Measurements from ENCODE around the gene CACNG4.

The CACNG4 gene

DNA sequence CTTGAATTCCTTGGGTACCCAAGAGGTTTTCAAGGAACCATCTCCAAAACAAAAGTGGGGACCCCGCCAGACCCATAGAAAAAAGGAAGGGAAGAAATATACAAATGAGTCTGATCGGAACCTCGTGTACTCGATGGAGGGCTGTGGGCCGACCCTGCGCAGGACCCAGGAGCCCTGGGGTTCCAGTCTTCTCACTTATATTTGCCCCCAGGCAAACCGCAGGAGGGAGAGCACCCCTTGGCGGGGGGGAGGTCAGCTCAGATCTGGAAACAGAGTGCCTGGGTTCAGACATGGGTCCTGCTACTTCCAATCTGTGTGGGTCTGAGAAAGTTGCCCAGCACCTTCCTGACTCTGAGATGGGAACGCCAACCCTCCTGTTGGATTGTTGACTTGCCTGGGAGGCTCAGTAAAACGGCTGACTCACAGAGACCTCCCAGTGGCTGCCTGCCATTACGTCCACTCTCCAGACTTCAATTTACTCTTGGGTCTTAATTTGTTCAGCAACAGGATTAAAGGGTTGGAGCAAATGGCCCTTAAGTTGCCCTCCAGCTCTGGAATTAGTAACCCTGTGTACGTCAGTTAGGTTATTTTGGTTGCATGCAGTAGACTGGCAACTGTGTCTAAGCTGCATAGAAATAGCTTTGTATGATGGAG is 24.9 kb upstream of the CACNG4 start:
- H3K4me1 Mint-ChIP-seq = no peaks in the 10 kb centered on the region
- no peaks in the 10 kb centered on the region for H3K36me3 Mint-ChIP-seq
- no peak overlapping the region for H3K27ac Mint-ChIP-seq
- no peak for ATAC-seq
- no peak overlapping the region for H3K4me3 Mint-ChIP-seq
- H3K27me3 Mint-ChIP-seq = peaks cover 55% of the 10 kb centered on the region
- H3K9me3 Mint-ChIP-seq = peaks cover 20% of the 10 kb centered on the region

DNA sequence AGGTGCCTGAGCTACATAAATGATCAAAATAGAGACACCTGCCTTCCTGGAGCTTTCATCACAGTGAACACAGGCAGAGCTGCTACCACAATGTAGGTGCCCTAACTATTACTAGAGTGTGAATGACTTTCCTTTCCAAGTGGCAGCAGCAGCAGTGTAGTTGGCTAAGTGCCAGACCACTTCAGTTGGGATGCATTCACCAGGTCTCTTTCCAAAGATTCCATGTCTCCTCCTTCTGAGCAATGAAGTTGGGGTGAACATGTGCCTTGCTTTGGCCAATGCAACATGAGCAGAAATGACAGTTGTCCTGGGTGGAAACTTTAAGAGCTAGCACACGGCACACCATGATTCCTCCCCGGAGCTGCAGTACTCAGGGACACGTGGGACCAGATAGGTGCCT is 23.3 kb upstream of the CACNG4 start:
- Mint-ChIP-seq H3K4me3 (no peak overlapping the region), H3K36me3 (no peaks in the 10 kb centered on the region), H3K27ac (no peak overlapping the region), H3K4me1 (no peaks in the 10 kb centered on the region), H3K9me3 (peaks cover 14% of the 10 kb centered on the region), H3K27me3 (peaks cover 64% of the 10 kb centered on the region)
- ATAC-seq = no peak

DNA sequence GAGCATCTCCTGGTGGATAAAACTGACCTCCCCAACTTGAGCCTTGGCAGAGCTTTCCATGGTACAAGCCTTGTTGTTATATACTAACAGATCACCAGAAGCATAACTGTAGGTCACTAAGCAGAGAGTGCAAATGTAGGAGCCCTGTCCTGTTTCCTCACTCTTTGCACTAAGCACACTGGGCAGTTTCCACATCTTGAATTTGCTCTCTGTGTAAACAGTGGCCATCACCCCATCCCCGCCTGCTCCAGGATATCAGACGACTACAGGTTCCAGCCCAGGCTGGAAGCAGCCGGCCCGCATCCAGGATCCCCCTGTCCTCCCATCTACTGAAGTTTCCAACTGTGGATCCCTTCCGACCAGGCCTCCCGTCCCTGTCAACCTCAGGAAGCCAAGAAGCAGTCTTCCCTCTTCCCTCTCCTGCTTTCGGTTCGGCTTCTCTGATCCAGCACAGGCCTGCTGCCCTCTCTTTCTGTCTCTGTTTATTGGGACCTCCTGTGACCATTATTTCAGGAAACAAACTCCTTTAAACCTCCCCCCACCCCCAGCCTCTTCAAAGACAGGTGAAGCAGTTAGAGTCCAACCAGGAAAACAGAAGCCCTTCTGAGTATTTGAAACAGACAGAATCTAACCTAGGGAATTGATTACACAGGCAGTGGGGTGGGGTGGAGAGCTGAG is 22.6 kb upstream of the CACNG4 start:
- no peaks in the 10 kb centered on the region for H3K4me1 Mint-ChIP-seq
- peaks cover 14% of the 10 kb centered on the region for H3K9me3 Mint-ChIP-seq
- H3K36me3 Mint-ChIP-seq = no peaks in the 10 kb centered on the region
- H3K27ac Mint-ChIP-seq = no peak overlapping the region
- peaks cover 71% of the 10 kb centered on the region for H3K27me3 Mint-ChIP-seq
- H3K4me3 Mint-ChIP-seq = no peak overlapping the region
- no peak for ATAC-seq

DNA sequence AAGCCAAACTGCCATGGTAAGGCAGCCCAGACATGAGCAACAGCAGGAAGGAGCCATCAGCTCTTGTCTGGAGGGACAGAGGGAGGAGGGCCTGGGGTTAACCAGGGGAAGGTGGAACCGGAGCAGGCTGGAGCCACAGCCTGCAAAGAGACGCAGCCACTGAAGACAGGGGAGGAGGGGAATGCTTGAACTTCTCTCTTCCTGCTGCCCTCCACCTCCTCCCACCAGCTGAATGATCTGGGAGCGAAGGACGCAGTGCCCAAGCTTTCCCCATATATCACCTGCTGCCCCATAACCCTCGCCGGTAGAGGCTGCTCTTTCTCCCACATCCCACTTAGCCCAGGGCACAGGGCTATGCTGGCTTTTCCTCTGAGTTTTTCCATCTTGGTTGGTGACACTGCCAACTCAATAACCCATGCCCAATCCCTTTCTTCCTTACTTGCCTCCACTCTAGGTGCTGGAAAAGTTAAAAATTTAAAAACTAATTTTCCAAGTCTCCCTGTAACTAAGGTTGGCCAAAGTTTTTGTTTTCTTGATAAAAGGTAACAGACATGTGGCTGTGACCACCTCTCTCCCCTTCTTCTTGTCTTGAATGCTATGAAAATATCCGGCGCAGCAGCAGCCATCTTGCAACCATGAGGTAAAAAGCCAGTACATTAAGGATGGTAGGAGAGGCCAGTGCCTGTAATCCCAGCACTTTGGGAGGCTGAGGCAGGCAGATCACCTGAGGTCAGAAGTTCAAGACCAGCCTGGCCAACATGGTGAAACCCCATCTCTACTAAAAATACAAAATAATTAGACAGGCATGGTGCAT is 21.8 kb upstream of the CACNG4 start:
- Mint-ChIP-seq H3K9me3 (peaks cover 11% of the 10 kb centered on the region), H3K4me3 (no peak overlapping the region), H3K4me1 (no peaks in the 10 kb centered on the region), H3K27ac (no peak overlapping the region), H3K27me3 (peaks cover 75% of the 10 kb centered on the region), H3K36me3 (no peaks in the 10 kb centered on the region)
- no peak for ATAC-seq

DNA sequence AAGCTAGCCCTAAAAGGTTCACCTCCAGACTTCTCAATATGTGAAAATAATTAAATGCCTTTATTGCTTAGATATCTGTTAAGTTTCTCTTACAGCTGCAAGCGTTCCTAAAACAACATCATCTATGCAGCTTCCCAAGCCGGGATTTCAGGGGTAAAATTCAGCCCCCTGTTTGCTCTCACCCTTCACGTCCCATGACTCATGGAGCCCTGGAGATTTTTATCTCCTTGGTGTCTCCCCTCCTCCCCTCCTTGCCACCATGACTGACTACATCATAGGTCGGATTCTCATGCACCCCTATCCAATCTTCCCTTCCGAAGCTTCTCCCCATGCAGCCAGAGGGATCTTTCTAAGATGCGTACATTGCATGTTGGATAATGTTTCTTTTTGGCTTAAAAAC is 21.0 kb upstream of the CACNG4 start:
- peaks cover 3% of the 10 kb centered on the region for H3K9me3 Mint-ChIP-seq
- peaks cover 72% of the 10 kb centered on the region for H3K27me3 Mint-ChIP-seq
- H3K36me3 Mint-ChIP-seq = no peaks in the 10 kb centered on the region
- H3K4me3 Mint-ChIP-seq = no peak overlapping the region
- H3K27ac Mint-ChIP-seq = no peak overlapping the region
- no peaks in the 10 kb centered on the region for H3K4me1 Mint-ChIP-seq
- no peak for ATAC-seq

DNA sequence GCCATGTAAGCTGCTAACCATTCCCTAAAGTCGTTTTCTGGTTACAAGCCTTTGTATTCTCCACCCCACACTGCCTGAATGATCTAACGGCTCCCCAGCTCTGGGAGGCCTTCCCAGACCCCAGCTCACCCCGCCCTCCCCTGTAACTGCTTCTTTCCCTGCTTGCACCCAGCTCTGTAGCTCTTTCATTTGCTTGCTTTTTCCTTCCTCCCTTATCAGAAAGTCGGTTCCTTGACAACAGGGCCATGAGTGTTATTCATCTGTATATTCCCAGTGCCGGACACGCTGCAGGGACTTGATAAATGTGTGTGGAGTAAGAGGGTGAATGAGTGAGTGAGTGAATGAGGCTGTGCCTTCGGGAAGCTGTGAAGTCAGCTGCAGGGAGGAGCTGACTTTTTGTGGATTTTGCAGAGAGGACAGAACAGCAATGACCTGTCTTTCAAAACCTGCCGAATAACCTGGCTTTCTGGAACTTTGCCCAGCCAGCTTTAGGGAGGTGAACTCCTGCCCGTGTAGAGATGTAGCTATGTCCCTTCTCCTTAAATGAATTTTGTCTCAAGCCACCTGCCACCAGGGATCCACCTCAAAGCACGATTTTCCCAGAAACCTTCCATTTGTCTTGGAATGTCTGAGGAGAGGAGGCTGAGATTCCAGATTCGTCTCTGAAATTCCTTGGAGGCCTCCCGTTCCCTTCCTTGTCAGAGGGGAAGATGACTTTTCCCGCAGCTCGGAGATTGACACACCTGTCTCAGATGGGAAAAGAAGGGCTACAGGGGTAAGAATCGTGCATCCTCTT is 20.0 kb upstream of the CACNG4 start:
- Mint-ChIP-seq H3K9me3 (peaks cover 3% of the 10 kb centered on the region), H3K27me3 (peaks cover 72% of the 10 kb centered on the region), H3K36me3 (no peaks in the 10 kb centered on the region), H3K4me3 (no peak overlapping the region), H3K27ac (no peak overlapping the region), H3K4me1 (no peaks in the 10 kb centered on the region)
- ATAC-seq = no peak

DNA sequence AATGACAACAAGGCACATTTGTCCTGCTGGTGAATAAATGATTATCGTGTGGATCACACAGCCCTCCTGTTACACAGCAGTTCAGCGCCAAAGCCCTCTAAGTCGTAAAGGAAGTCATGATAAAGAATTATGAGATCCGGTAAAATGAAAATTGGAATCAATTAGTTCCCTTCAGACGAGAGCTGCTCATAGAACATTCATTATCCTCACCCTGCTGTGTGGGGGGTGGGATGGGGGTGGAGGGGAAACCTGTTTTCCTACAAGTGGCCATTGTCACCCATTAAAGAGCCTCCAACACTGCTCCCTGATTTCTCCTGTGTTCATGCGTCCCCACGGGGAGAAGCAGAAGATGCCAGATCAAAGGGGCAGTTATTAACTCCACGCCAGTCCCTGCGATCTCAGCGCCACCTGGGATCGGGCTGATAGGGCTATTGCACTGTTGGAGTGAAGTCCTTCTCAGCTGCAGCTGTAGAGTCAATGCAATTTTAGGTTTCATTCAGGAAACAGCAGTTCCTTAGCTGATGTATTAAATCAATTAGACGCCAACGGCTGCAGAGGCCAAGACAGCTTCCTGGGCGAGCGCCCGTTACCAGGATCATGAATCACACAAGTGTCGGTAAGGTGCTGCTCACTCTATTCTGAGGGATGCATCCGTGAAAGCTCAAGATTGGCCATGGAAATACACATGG is 19.2 kb upstream of the CACNG4 start:
- Mint-ChIP-seq H3K4me3 (no peak overlapping the region), H3K9me3 (peaks cover 3% of the 10 kb centered on the region), H3K27ac (no peak overlapping the region), H3K4me1 (no peaks in the 10 kb centered on the region), H3K27me3 (peaks cover 67% of the 10 kb centered on the region), H3K36me3 (no peaks in the 10 kb centered on the region)
- no peak for ATAC-seq

DNA sequence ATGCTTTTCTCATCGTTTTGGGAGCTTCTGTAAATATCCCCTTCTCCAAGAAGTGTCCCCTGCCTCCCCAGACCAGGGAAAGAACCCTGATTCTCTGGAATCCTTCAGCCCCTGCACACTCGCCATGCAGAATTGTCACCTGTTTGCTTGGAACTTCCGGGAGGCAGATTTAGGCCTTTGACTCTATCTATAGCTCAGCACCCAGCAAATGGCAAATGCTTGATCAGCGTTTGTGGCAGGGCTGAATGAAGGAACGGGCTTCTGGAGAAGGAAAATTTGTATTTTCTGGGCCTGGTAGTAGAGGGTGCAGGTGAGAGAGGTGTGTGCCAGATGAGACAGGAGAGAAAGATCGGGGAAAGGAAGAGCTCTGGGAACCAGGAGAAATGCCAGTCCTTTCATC is 18.3 kb upstream of the CACNG4 start:
- Mint-ChIP-seq H3K4me3 (no peak overlapping the region), H3K27me3 (peaks cover 64% of the 10 kb centered on the region), H3K27ac (no peak overlapping the region), H3K9me3 (peaks cover 3% of the 10 kb centered on the region), H3K36me3 (no peaks in the 10 kb centered on the region), H3K4me1 (no peaks in the 10 kb centered on the region)
- ATAC-seq = no peak

DNA sequence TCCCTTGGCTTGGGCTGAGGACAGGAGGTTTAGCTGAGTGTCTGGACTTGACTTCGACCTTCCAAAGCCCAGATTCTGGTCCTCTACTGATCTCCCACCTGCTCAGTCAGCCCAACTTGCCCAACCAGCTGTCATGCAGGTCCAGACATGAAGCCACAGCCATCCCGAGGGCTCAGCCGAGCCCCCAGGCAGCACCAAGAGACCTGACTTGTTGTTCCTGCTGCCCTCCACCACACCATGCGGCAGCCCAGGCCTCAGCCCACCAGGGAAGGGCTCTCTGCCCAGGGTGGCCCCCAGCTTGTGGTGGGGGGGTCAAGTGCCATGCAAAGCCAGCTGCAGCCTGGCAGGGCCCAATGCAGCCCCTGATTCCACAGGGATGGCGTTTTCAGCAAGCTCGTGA is 17.2 kb upstream of the CACNG4 start:
- Mint-ChIP-seq H3K36me3 (no peaks in the 10 kb centered on the region), H3K27me3 (peaks cover 56% of the 10 kb centered on the region), H3K9me3 (peaks cover 3% of the 10 kb centered on the region), H3K4me1 (no peaks in the 10 kb centered on the region), H3K27ac (no peak overlapping the region), H3K4me3 (no peak overlapping the region)
- ATAC-seq = no peak

DNA sequence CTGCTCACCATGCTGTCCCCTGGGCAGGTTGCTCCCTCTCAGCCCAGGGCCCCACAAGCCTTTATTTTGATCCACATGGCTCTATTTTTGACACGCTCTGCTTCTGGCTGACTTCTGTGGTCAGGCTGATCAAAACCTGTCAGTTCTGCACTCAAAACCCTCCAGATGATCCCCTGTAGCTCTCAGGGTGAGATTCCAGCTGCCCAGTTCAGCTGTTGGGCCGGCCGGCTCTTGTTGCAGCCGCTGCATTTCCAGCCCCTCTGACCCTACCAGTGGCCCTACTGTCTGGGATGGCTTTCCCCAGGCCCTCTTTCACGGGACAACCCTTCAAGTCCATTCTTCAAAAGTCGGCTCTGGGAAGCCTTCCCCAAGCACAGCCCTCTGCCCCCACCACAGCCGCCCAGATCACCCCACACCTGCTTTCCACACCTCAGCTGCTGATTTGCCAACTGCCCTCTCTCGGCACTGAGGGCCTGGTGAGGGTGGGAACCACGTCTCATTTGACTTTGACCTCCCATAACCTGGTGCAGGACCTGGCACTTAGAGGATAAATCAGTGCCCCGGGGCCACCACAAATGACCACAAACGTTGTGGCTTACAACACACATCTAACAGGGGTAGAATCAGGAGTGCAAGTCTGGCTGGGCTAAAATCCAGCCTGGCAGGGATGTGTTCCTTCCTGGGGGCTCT is 16.3 kb upstream of the CACNG4 start:
- H3K4me3 Mint-ChIP-seq = no peak overlapping the region
- no peaks in the 10 kb centered on the region for H3K9me3 Mint-ChIP-seq
- no peaks in the 10 kb centered on the region for H3K36me3 Mint-ChIP-seq
- H3K27me3 Mint-ChIP-seq = peaks cover 47% of the 10 kb centered on the region
- H3K27ac Mint-ChIP-seq = no peak overlapping the region
- no peaks in the 10 kb centered on the region for H3K4me1 Mint-ChIP-seq
- ATAC-seq = peak; percentile 13

DNA sequence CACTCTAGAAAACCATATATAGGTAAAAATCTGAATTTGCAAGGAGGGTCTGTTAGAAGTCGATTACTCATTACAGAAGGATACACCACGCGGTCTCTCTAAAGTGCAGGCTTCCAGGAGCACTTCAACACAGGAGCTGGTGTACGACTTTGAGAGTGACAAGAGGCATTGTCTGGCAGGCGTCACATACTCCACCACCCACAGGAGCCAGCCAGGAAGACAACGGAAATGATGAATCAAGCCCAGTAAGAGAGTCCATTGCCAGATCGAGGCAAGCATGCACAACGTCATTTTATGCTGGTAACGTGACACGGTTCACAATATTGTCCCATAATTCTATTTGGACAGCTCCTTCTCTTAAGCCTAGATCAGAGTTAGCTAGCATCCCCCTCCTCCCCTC is 15.0 kb upstream of the CACNG4 start:
- Mint-ChIP-seq H3K36me3 (no peaks in the 10 kb centered on the region), H3K4me3 (no peak overlapping the region), H3K27me3 (peaks cover 35% of the 10 kb centered on the region), H3K9me3 (no peaks in the 10 kb centered on the region), H3K27ac (no peak overlapping the region), H3K4me1 (no peaks in the 10 kb centered on the region)
- ATAC-seq = no peak

DNA sequence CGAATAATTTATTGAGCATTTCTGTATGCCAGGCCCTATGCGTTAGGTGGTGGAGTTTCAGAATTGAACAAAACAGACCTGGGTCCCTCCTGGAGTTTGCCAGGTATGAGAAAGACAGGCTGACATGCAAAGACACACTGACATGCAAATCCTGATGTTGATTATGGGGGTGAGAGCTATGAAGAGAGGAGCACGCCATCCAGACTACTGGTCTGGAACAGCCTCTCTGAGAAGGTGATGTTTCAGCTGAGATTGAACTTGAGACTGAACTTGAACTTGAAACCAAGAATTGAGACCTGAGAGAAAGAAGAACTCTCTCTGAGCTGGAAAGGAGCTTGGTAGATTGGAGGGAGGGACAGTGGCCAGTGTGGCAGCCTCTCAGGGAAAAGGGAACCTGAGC is 14.2 kb upstream of the CACNG4 start:
- no peaks in the 10 kb centered on the region for H3K9me3 Mint-ChIP-seq
- no peak for ATAC-seq
- H3K4me1 Mint-ChIP-seq = no peaks in the 10 kb centered on the region
- H3K27me3 Mint-ChIP-seq = peaks cover 32% of the 10 kb centered on the region
- H3K36me3 Mint-ChIP-seq = no peaks in the 10 kb centered on the region
- H3K27ac Mint-ChIP-seq = no peak overlapping the region
- H3K4me3 Mint-ChIP-seq = no peak overlapping the region

DNA sequence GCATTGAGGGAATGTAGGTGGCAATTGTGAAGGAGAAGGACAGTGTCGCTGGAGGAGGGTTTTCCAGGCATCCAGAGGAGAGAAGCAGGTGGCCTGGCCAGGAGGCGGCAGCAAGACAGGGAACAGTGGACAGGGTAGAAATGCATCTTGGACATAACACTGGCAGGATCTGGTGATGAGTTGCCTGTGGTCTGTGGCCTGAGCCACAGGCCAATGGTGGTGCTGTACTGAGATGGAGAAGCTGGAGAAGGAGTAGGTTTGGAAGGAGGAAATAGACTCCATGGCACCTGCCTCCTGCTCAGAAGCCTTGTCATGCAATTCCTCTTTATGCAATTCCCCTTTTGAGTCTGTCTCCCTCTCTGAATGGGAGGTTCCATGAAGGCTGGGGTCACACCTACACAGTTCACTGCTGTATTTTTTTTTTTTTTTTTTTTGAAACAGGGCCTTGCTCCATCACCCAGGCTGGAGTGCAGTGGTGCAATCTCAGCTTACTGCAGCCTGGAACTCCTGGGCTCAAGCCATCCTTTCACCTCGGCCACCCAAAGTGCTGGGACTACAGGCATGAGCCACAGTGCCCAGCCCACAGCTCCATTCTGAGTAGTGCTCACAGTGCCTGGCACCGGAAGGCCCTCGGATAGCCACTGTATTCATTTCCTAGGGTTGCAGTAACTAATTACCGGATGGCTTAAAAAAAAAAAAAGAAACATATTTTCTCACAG is 13.5 kb upstream of the CACNG4 start:
- no peaks in the 10 kb centered on the region for H3K36me3 Mint-ChIP-seq
- H3K27ac Mint-ChIP-seq = no peak overlapping the region
- peaks cover 27% of the 10 kb centered on the region for H3K27me3 Mint-ChIP-seq
- no peak overlapping the region for H3K4me3 Mint-ChIP-seq
- no peaks in the 10 kb centered on the region for H3K9me3 Mint-ChIP-seq
- ATAC-seq = no peak
- no peaks in the 10 kb centered on the region for H3K4me1 Mint-ChIP-seq

DNA sequence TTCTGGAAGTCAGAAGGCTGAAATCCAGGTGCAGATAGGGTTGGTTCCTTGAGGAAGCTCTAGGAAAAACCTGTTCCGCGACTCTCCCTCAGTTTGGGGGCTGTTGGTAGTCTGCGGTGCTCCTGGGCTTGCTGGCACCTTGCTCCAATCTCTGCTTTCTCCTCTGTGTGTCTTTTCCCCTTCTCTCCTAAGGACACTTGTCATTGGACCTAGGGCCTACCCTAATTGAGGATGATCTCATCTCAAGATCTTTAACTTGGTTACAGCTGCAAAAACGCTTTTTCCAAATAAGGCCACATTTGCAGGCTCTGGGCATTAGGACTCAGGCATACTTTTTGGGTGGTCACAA is 12.9 kb upstream of the CACNG4 start:
- Mint-ChIP-seq H3K27ac (no peak overlapping the region), H3K27me3 (peaks cover 22% of the 10 kb centered on the region), H3K36me3 (no peaks in the 10 kb centered on the region), H3K4me3 (no peak overlapping the region), H3K9me3 (no peaks in the 10 kb centered on the region), H3K4me1 (no peaks in the 10 kb centered on the region)
- no peak for ATAC-seq
